ENCODE measurements around the gene OAF. TPM values are rescaled to one million over a fixed set of nuclear protein-coding genes. Genes with fewer than 3 reads are reported as not detected.
"Not testable (repeated sequence)": the region's sequence is repeated elsewhere in the genome, so short reads cannot be mapped to it uniquely, and the experiment has no call there.

The OAF gene
- total RNA-seq, 2 experiments from 2014 or later = 3.1 to 3.2 TPM

GRCh38 chr11:120245434-120245833 lies 34.6 kb downstream of the OAF start:
- Mint-ChIP-seq H3K4me1 (ENCODE audit: low read depth) (no peaks in the 10 kb centered on the region), H3K36me3 (ENCODE audit: low read depth) (no peaks in the 10 kb centered on the region), H3K9me3 (no peaks in the 10 kb centered on the region), H3K27me3 (peaks cover 65% of the 10 kb centered on the region), H3K4me3 (no peak overlapping the region), H3K27ac (no peak overlapping the region)
- TF ChIP-seq CTCF (IDR thresholded peaks at IDR 0.05) = no peak
- no peak overlapping the region for H3K27ac ChIP-seq (ENCODE audit: low read depth in 1 of 2, low read length in 2 of 2)
- POLR2A ChIA-PET = no interaction called here
- no peaks in the 10 kb centered on the region for H3K36me3 ChIP-seq (ENCODE audit: insufficient read depth, low read length)
- no peak overlapping the region for H3K4me3 ChIP-seq (ENCODE audit: low read length)
- H3K4me1 ChIP-seq (ENCODE audit: insufficient read depth, low read length) = peaks cover 4% of the 10 kb centered on the region
- H3K27me3 ChIP-seq (ENCODE audit: control insufficient read depth in 1 of 2, insufficient read depth in 2 of 2, low read length in 2 of 2) = peaks cover 23 to 29% of the 10 kb centered on the region in 2 experiments
- CTCF ChIA-PET = no interaction called here
- intact Hi-C loops (cut with DNase I, micrococcal nuclease) = no loop called here
- no peak for ATAC-seq (ENCODE audit: poor library complexity)
- no peak for DNase-seq
- H3K9me3 ChIP-seq (ENCODE audit: control insufficient read depth in 1 of 2, insufficient read depth in 1 of 2, low read length in 2 of 2) = peaks cover 0 to 4% of the 10 kb centered on the region in 2 experiments

DNA sequence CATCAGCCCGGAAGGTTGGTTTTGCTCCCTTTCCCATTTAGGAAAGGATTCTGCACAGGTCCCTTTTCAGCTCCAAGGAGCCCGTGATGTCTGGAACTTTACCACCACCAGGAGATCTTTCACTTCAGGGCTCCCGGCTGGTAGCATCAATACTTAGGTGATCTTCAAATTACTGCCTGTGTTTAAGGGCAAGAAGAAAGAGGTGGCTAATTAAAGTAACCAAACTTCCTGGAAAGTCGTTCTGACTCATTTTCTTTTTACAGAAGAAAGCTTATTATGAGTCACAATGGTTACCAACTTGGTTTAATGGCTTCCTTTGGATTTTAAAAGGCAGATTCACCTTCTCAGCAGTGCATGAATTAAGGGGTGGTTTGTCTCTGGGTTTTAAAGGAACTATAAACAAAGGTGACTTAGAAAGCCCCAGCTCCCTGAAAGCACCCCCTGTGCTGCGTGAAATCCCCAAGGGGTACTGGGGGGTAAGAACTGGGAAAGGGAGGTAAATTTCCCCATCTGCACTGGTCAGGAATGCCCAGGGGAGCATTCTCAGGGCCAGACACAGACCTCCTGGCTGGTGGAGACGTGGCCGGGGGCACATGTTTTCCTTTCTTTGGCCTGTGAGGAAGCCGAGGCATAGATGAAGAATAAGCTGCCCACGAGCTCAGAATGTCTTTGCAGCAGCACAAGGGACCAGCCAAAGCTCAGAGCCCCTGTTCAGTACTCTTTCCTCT lies 37.9 kb downstream of the OAF start:
- Histone ChIP-seq H3K36me3 (ENCODE audit: insufficient read depth, low read length) (no peaks in the 10 kb centered on the region), H3K9me3 (ENCODE audit: control insufficient read depth in 1 of 2, insufficient read depth in 1 of 2, low read length in 2 of 2) (no peaks in the 10 kb centered on the region), H3K4me3 (ENCODE audit: low read length) (no peak overlapping the region), H3K27me3 (ENCODE audit: control insufficient read depth in 1 of 2, insufficient read depth in 2 of 2, low read length in 2 of 2) (peaks cover under 1 to 8% of the 10 kb centered on the region in 2 experiments), H3K4me1 (ENCODE audit: insufficient read depth, low read length) (peaks cover 4% of the 10 kb centered on the region), H3K27ac (ENCODE audit: low read depth in 1 of 2, low read length in 2 of 2) (no peak overlapping the region)
- CTCF ChIA-PET = no interaction called here
- intact Hi-C loops (cut with DNase I, micrococcal nuclease) = no loop called here
- H3K4me1 Mint-ChIP-seq (ENCODE audit: low read depth) = no peaks in the 10 kb centered on the region
- no peak overlapping the region for H3K27ac Mint-ChIP-seq
- no peaks in the 10 kb centered on the region for H3K9me3 Mint-ChIP-seq
- TF ChIP-seq CTCF (IDR thresholded peaks at IDR 0.05) = no peak
- no peak for ATAC-seq (ENCODE audit: poor library complexity)
- POLR2A ChIA-PET = no interaction called here
- peaks cover 54% of the 10 kb centered on the region for H3K27me3 Mint-ChIP-seq
- DNase-seq = no peak
- no peak overlapping the region for H3K4me3 Mint-ChIP-seq
- no peaks in the 10 kb centered on the region for H3K36me3 Mint-ChIP-seq (ENCODE audit: low read depth)

GRCh38 chr11:120249279-120250262 lies 38.7 kb downstream of the OAF start:
- Mint-ChIP-seq H3K36me3 (ENCODE audit: low read depth) (no peaks in the 10 kb centered on the region), H3K4me1 (ENCODE audit: low read depth) (no peaks in the 10 kb centered on the region), H3K27me3 (peaks cover 54% of the 10 kb centered on the region), H3K27ac (no peak overlapping the region), H3K4me3 (no peak overlapping the region), H3K9me3 (no peaks in the 10 kb centered on the region)
- Histone ChIP-seq H3K4me3 (ENCODE audit: low read length) (no peak overlapping the region), H3K27ac (ENCODE audit: low read depth in 1 of 2, low read length in 2 of 2) (no peak overlapping the region), H3K27me3 (ENCODE audit: control insufficient read depth in 1 of 2, insufficient read depth in 2 of 2, low read length in 2 of 2) (peaks cover 9 to 15% of the 10 kb centered on the region in 2 experiments), H3K4me1 (ENCODE audit: insufficient read depth, low read length) (peaks cover 4% of the 10 kb centered on the region), H3K36me3 (ENCODE audit: insufficient read depth, low read length) (no peaks in the 10 kb centered on the region), H3K9me3 (ENCODE audit: control insufficient read depth in 1 of 2, insufficient read depth in 1 of 2, low read length in 2 of 2) (no peaks in the 10 kb centered on the region)
- no peak for TF ChIP-seq CTCF (IDR thresholded peaks at IDR 0.05)
- ChIA-PET POLR2A (no interaction called here), CTCF (no interaction called here)
- ATAC-seq (ENCODE audit: poor library complexity) = no peak
- intact Hi-C loops (cut with DNase I, micrococcal nuclease) = no loop called here
- no peak for DNase-seq

DNA sequence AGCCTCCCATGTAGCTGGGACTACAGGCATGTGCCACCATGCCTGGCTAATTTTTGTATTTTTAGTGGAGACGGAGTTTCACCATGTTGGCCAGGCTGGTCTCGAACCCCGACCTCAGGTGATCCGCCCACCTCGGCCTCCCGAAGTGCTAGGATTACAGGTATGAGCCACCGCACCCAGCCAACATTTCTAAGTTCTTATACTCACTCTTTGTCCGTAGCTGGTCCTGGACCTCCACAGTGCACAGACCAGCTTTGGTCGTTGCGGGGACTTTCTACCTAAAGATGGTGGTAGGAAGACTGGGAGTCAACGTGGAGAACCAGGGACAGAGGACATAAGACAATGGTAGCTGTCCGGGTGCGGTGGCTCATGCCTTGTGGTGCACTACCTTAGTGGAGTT lies 42.5 kb downstream of the OAF start:
- ATAC-seq (ENCODE audit: poor library complexity); intact Hi-C loops (cut with DNase I, micrococcal nuclease); DNase-seq; H3K9me3 ChIP-seq (ENCODE audit: control insufficient read depth in 1 of 2, insufficient read depth in 1 of 2, low read length in 2 of 2); H3K9me3 Mint-ChIP-seq; H3K36me3 Mint-ChIP-seq (ENCODE audit: low read depth); POLR2A ChIA-PET; H3K4me1 Mint-ChIP-seq (ENCODE audit: low read depth); H3K4me3 ChIP-seq (ENCODE audit: low read length); H3K4me1 ChIP-seq (ENCODE audit: insufficient read depth, low read length); H3K4me3 Mint-ChIP-seq; H3K27ac ChIP-seq (ENCODE audit: low read depth in 1 of 2, low read length in 2 of 2); H3K27ac Mint-ChIP-seq; H3K36me3 ChIP-seq (ENCODE audit: insufficient read depth, low read length); CTCF ChIA-PET: not testable (repeated sequence)
- peaks cover 67% of the 10 kb centered on the region for H3K27me3 Mint-ChIP-seq
- H3K27me3 ChIP-seq (ENCODE audit: control insufficient read depth in 1 of 2, insufficient read depth in 2 of 2, low read length in 2 of 2) = peaks cover 24 to 41% of the 10 kb centered on the region in 2 experiments
